Upper lobe of right lung (tissue), 1 donor: ENCODE results near the gene PFDN4. TPM values are rescaled to one million over a fixed set of nuclear protein-coding genes. Genes with fewer than 3 reads are reported as not detected.

Experiments used
- ATAC-seq: fragments of 200-7000 bp; cut with Tn5 transposase; one replicate; pipeline ENCODE4 v1.9.1; 2020; ENCODE audit warnings: mild to moderate bottlenecking, moderate library complexity
- DNase-seq: peaks from one replicate; pipeline ENCODE4 v3.0.0-alpha.2; 2020
- H3K27ac ChIP-seq: fragments of 200-600 bp; one replicate; pipeline ENCODE4 v1.8.0; 2022
- H3K27me3 ChIP-seq: fragments of 200-600 bp; one replicate; pipeline ENCODE4 v1.8.0; 2022; ENCODE audit warnings: mild to moderate bottlenecking
- H3K36me3 ChIP-seq: fragments of 200-600 bp; one replicate; pipeline ENCODE4 v1.8.0; 2022
- H3K4me1 ChIP-seq: fragments of 200-600 bp; one replicate; pipeline ENCODE4 v1.8.0; 2022
- H3K4me3 ChIP-seq: fragments of 200-600 bp; one replicate; pipeline ENCODE4 v1.8.0; 2022; ENCODE audit warnings: mild to moderate bottlenecking
- H3K9me3 ChIP-seq: fragments of 200-600 bp; one replicate; pipeline ENCODE4 v1.8.0; 2022
- CTCF ChIP-seq: fragments of 200-600 bp; IDR thresholded peaks from one replicate; pipeline ENCODE4 v1.8.0; 2022; ENCODE audit warnings: antibody characterized with exemption
- intact Hi-C: fragments of 100-400 bp; cut with DNase I; formaldehyde crosslinking; loops from one replicate; pipeline ENCODE4 v1.11.0; 2022
- total RNA-seq: library from RNA; stranded (reverse); fragmentation: NEBNext Ultra II Directional; extraction: Animal tissue kit (Norgen Biotek cat#: 25700); gene quantifications from one replicate; pipeline ENCODE4 v1.2.1, GENCODE V29; 2021
- donor health status: DM: no; HTN: yes; CAD: no; lungs with severe emphysema.

Gene PFDN4
- total RNA-seq, 1 donor from 2014 or later = 19.9 TPM

GRCh38 chr20:54212871-54213270 lies 5.0 kb downstream of the PFDN4 start:
- Histone ChIP-seq H3K4me3 (no peak overlapping the region), H3K4me1 (peaks cover 14% of the 10 kb centered on the region), H3K36me3 (peaks cover 18% of the 10 kb centered on the region), H3K27me3 (no peaks in the 10 kb centered on the region), H3K9me3 (no peaks in the 10 kb centered on the region), H3K27ac (no peak overlapping the region)
- intact Hi-C loops = no loop called here
- no peak for ATAC-seq
- no peak for DNase-seq
- TF ChIP-seq CTCF = no peak

GRCh38 chr20:54214566-54214965 lies 6.7 kb downstream of the PFDN4 start:
- ATAC-seq = no peak
- intact Hi-C loops = no loop called here
- Histone ChIP-seq H3K9me3 (no peaks in the 10 kb centered on the region), H3K4me1 (peaks cover 5% of the 10 kb centered on the region), H3K4me3 (no peak overlapping the region), H3K27ac (no peak overlapping the region), H3K27me3 (no peaks in the 10 kb centered on the region), H3K36me3 (peaks cover 26% of the 10 kb centered on the region)
- no peak for TF ChIP-seq CTCF
- no peak for DNase-seq

- DNase-seq = no peak
- no peak for ATAC-seq
- no peaks in the 10 kb centered on the region for H3K27me3 ChIP-seq
- no peak for TF ChIP-seq CTCF
- no peaks in the 10 kb centered on the region for H3K9me3 ChIP-seq
- H3K4me1 ChIP-seq = no peaks in the 10 kb centered on the region
- H3K4me3 ChIP-seq = no peak overlapping the region
- peaks cover 30% of the 10 kb centered on the region for H3K36me3 ChIP-seq
- no peak overlapping the region for H3K27ac ChIP-seq
- intact Hi-C loops = no loop called here
These were observed 7.4 kb downstream of the PFDN4 start for GRCh38 chr20:54215157-54215789.

- TF ChIP-seq CTCF = no peak
- H3K27me3 ChIP-seq = no peaks in the 10 kb centered on the region
- H3K4me1 ChIP-seq = no peaks in the 10 kb centered on the region
- DNase-seq = no peak
- no peak overlapping the region for H3K27ac ChIP-seq
- intact Hi-C loops = no loop called here
- no peak overlapping the region for H3K4me3 ChIP-seq
- H3K36me3 ChIP-seq = peaks cover 33% of the 10 kb centered on the region
- no peaks in the 10 kb centered on the region for H3K9me3 ChIP-seq
- ATAC-seq = no peak
These were observed 9.9 kb downstream of the PFDN4 start for GRCh38 chr20:54217762-54218161.

- H3K9me3 ChIP-seq = no peaks in the 10 kb centered on the region
- H3K4me3 ChIP-seq = no peak overlapping the region
- H3K36me3 ChIP-seq = peaks cover 33% of the 10 kb centered on the region
- DNase-seq = no peak
- TF ChIP-seq CTCF = no peak
- H3K27ac ChIP-seq = no peak overlapping the region
- no peaks in the 10 kb centered on the region for H3K27me3 ChIP-seq
- H3K4me1 ChIP-seq = no peaks in the 10 kb centered on the region
- intact Hi-C loops = no loop called here
- no peak for ATAC-seq
These were observed 10.6 kb downstream of the PFDN4 start for GRCh38 chr20:54218470-54218869.
